HepG2 (cell line): Measurements from ENCODE around the gene CCDC3. TPM values are rescaled to one million over a fixed set of nuclear protein-coding genes. Genes with fewer than 3 reads are reported as not detected.

Experiments used
- ATAC-seq: fragments of 200-7000 bp; cut with Tn5 transposase; 3 replicates; pipeline ENCODE4 v1.9.1; 2020; ENCODE audit warnings: mild to moderate bottlenecking, moderate library complexity
- BruUV-seq: library from RNA; stranded (reverse); fragments of 400-500 nt; replicated peaks from 2 replicates; lab custom pipeline; 2021; lab: Mats Ljungman, UMichigan
- CTCF ChIA-PET: fragments of 300-600 bp; formaldehyde crosslinking; extraction: SDS; loops from one replicate; lab custom pipeline; 2021; ENCODE audit warnings: low total read pairs, inconsistent platforms, low intra/inter-chr PET ratio; lab: Yijun Ruan, JAX
- POLR2A ChIA-PET: fragments of 350-600 bp; sonication (Branson Sonifier 250); formaldehyde crosslinking; loops from one replicate; lab custom pipeline; 2020; ENCODE audit warnings: antibody characterized with exemption, inconsistent platforms; lab: Yijun Ruan, JAX
- DNase-seq: peaks from one replicate; pipeline ENCODE4 v3.0.0-alpha.2; 2015; ENCODE audit warnings: low spot score
- FAIRE-seq: peaks from 3 replicates; lab custom pipeline; 2011; peaks lifted over from hg19 to GRCh38; lab: Jason Lieb, UNC
- H2AFZ ChIP-seq: one replicate; pipeline ENCODE4 v1.6.1; 2011; ENCODE audit warnings: low read length, inconsistent platforms
- H3K27ac ChIP-seq: fragments of 300-600 bp; 3 replicates; pipeline ENCODE4 v1.8.0; 2011; ENCODE audit warnings: mixed run types, mild to moderate bottlenecking, mixed read lengths, low read length, inconsistent platforms; ENCODE audit not compliant: insufficient read depth; ENCODE audit errors: extremely low read length
- H3K27me3 ChIP-seq, 2 experiments: fragments of 200-600 bp in 1 of 2; 2 replicates in 1 of 2; 3 replicates in 1 of 2; pipeline versions ENCODE4 v1.6.0 to v1.8.0; 2011; ENCODE audit warnings: low read length in 2 of 2, mild to moderate bottlenecking in 2 of 2, moderate library complexity in 2 of 2, inconsistent platforms in 1 of 2; ENCODE audit not compliant: insufficient read depth in 2 of 2, control insufficient read depth in 1 of 2
- H3K36me3 ChIP-seq, 2 experiments: fragments of 200-600 bp in 1 of 2; replicated peaks in 1 of 2; 2 replicates in 1 of 2; 3 replicates in 1 of 2; pipeline versions ENCODE4 v1.5.1 to v1.8.0; 2011; ENCODE audit warnings: low read length in 2 of 2, inconsistent platforms in 1 of 2; ENCODE audit not compliant: insufficient read depth in 2 of 2, control insufficient read depth in 1 of 2
- H3K4me1 ChIP-seq: 2 replicates; pipeline ENCODE4 v1.5.1; 2012; ENCODE audit warnings: low read length, inconsistent platforms; ENCODE audit not compliant: insufficient read depth
- H3K4me2 ChIP-seq: 2 replicates; pipeline ENCODE4 v1.6.0; 2011; ENCODE audit warnings: low read depth, low read length, inconsistent platforms
- H3K4me3 ChIP-seq, 3 experiments: fragments of 200-600 bp in 1 of 3; sonication (generic), shearing (Covaris generic) in 1 of 3; replicated peaks in 1 of 3; 2 replicates each; pipeline ENCODE4 v1.5.1; 2011 to 2016; ENCODE audit warnings: low read length in 3 of 3, inconsistent platforms in 2 of 3, low read depth in 2 of 3, mild to moderate bottlenecking in 2 of 3, control low read depth in 1 of 3, mixed read lengths in 1 of 3; ENCODE audit not compliant: insufficient read depth in 1 of 3
- H3K79me2 ChIP-seq: one replicate; pipeline ENCODE4 v1.6.1; 2011; ENCODE audit warnings: low read length, inconsistent platforms; ENCODE audit not compliant: insufficient read depth
- H3K9ac ChIP-seq: 2 replicates; pipeline ENCODE4 v1.6.0; 2011; ENCODE audit warnings: mild to moderate bottlenecking, low read depth, low read length, inconsistent platforms; ENCODE audit not compliant: insufficient read depth
- H3K9me3 ChIP-seq: 2 replicates; pipeline ENCODE4 v1.5.1; 2012; ENCODE audit warnings: mild to moderate bottlenecking, low read length
- H4K20me1 ChIP-seq: 2 replicates; pipeline ENCODE4 v1.6.0; 2011; ENCODE audit warnings: inconsistent platforms, mild to moderate bottlenecking, low read length, moderate library complexity; ENCODE audit not compliant: insufficient read depth
- KAT8 ChIP-seq: IDR thresholded peaks from 2 replicates; pipeline ENCODE4 v1.6.1; 2016; ENCODE audit warnings: missing genetic modification reagents, missing compliant biosample characterization
- KMT2A ChIP-seq: sonication (generic); formaldehyde crosslinking; IDR thresholded peaks from 2 replicates; pipeline ENCODE4 v1.4.0; 2020; ENCODE audit warnings: missing genetic modification reagents
- MYNN ChIP-seq: sonication (generic); formaldehyde crosslinking; IDR thresholded peaks from 2 replicates; pipeline ENCODE4 v1.4.0; 2020; ENCODE audit warnings: mild to moderate bottlenecking, low read depth, missing genetic modification reagents
- NFATC3 ChIP-seq: sonication (generic); formaldehyde crosslinking; IDR thresholded peaks from 2 replicates; pipeline ENCODE4 v1.5.1; 2020; ENCODE audit warnings: mild to moderate bottlenecking, missing genetic modification reagents
- ZEB1 ChIP-seq: IDR thresholded peaks from 2 replicates; pipeline ENCODE4 v1.6.1; 2012; ENCODE audit warnings: mild to moderate bottlenecking, low read depth, inconsistent platforms; ENCODE audit not compliant: insufficient replicate concordance
- ZNF232 ChIP-seq: sonication (generic); formaldehyde crosslinking; IDR thresholded peaks from 2 replicates; pipeline ENCODE4 v1.4.0; 2020; ENCODE audit warnings: missing genetic modification reagents, borderline replicate concordance
- WGBS: methylation state at CpG from one replicate; pipeline ENCODE4 v1.1.6; 2017; ENCODE audit warnings: low lambda C conversion rate; 5-methylcytosine and 5-hydroxymethylcytosine counted together
- in situ Hi-C: cut with HindIII; loops from 2 replicates; pipeline ENCODE4 v1.10.0; 2017; ENCODE audit warnings: low pct_unique_long_range_greater_than_20kb; ENCODE audit not compliant: extremely low pct_ligation_motif_present
- intact Hi-C: fragments of 100-400 bp; cut with micrococcal nuclease; formaldehyde crosslinking; loops from one replicate; pipeline ENCODE4 v1.10.0; 2022; ENCODE audit not compliant: unreplicated experiment
- polyA plus RNA-seq, 8 experiments: library from polyadenylated mRNA; depleted of rRNA in 3 of 8; stranded (reverse) in 7 of 8; unstranded in 1 of 8; fragments of >200 nt; fragmentation: Illumina TruSeq in 4 of 8; extraction: Trizol in 4 of 8; gene quantifications; 2 replicates each; pipeline versions ENCODE4 v1.2.1 to v1.2.3, GENCODE V29; 2011 to 2016; ENCODE audit warnings: low read depth in 4 of 8, missing spikeins in 1 of 8, mixed read lengths in 1 of 8; ENCODE audit not compliant: insufficient read depth in 1 of 8
- total RNA-seq, 5 experiments: library from RNA; depleted of rRNA; stranded (reverse); fragments of >200 nt; fragmentation: Illumina TruSeq; extraction: Trizol; gene quantifications; 2 replicates each; pipeline ENCODE4 v1.2.3, GENCODE V29; 2016; ENCODE audit warnings: low read depth in 1 of 5
- TF ChIP-seq, protein P1 (sequence below): sonication (generic); formaldehyde crosslinking; IDR thresholded peaks from one replicate; pipeline ENCODE4 v1.5.1; 2020; ENCODE audit warnings: mild to moderate bottlenecking, missing genetic modification reagents; ENCODE audit errors: not compliant biosample characterization
- TF ChIP-seq, protein P2 (sequence below): sonication (generic); formaldehyde crosslinking; IDR thresholded peaks from 2 replicates; pipeline ENCODE4 v1.4.0; 2020; ENCODE audit warnings: mild to moderate bottlenecking, missing genetic modification reagents

Gene CCDC3
- total and polyA plus RNA-seq, 2 of the 13 experiments (the other 11 are each of a cell fraction or from before 2014, with no cell fraction given): not detected

DNA sequence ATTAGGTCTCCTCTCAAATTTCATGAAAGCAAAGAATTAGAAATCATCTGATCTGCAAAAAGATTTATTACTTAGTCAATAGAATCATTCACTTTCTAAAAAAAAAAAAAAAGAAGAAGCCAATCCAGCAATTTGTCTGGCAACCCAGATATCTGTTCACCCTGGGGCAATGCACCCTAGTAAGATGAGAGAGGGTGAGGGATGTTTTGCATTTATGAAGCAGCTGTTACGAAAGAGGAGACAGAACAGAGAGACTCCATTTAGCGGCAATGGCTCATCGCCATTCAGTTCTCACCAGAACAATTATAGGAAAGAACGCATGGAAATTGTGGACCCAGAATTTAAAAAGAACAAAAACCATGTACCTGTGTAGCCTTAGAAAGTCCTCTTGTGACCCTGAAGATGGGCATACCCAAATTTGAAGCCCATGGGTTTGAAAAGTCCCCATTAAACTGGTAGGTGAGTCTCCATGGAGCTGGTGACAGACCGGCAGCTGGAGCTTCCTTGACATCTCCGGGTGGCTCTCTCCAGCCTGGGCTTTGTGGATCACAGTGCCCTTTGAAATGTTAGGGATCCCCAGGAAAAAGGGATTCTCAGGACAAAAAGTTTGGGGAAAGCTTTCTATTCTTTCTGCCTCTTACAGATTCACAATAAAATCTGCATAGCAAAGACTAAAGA, 45.5 kb upstream of the CCDC3 start:
- H3K9ac ChIP-seq: no peak overlapping the region
- BruUV-seq: no TSS peak
- peaks cover 0 to 5% of the 10 kb centered on the region in 2 experiments; a peak in 2 of 5 replicates for H3K27me3 ChIP-seq
- no peak overlapping the region for H3K4me2 ChIP-seq
- in situ Hi-C loops (no loop called here), intact Hi-C loops (no loop called here)
- H3K9me3 ChIP-seq: no peaks in the 10 kb centered on the region
- H3K79me2 ChIP-seq: no peaks in the 10 kb centered on the region
- no peaks in the 10 kb centered on the region for H4K20me1 ChIP-seq
- FAIRE-seq (no peak), ATAC-seq (no peak), DNase-seq (no peak)
- 68% methylated on average over 6 of the region's 6 CpGs for WGBS
- CTCF ChIA-PET: no interaction called here
- no peaks in the 10 kb centered on the region for H3K4me1 ChIP-seq
- no peak overlapping the region for H3K4me3 ChIP-seq
- no peak overlapping the region for H3K27ac ChIP-seq
- POLR2A ChIA-PET: no interaction called here
- no peak overlapping the region for H2AFZ ChIP-seq
- H3K36me3 ChIP-seq: no peaks in the 10 kb centered on the region
- TF ChIP-seq ZEB1 (no peak), KAT8 (CRISPR knock-in tag) (no peak), ZNF232 (CRISPR knock-in tag) (no peak), NFATC3 (CRISPR knock-in tag) (no peak), MYNN (CRISPR knock-in tag) (no peak), KMT2A (CRISPR knock-in tag) (no peak)
- TF ChIP-seq, protein P1, sequence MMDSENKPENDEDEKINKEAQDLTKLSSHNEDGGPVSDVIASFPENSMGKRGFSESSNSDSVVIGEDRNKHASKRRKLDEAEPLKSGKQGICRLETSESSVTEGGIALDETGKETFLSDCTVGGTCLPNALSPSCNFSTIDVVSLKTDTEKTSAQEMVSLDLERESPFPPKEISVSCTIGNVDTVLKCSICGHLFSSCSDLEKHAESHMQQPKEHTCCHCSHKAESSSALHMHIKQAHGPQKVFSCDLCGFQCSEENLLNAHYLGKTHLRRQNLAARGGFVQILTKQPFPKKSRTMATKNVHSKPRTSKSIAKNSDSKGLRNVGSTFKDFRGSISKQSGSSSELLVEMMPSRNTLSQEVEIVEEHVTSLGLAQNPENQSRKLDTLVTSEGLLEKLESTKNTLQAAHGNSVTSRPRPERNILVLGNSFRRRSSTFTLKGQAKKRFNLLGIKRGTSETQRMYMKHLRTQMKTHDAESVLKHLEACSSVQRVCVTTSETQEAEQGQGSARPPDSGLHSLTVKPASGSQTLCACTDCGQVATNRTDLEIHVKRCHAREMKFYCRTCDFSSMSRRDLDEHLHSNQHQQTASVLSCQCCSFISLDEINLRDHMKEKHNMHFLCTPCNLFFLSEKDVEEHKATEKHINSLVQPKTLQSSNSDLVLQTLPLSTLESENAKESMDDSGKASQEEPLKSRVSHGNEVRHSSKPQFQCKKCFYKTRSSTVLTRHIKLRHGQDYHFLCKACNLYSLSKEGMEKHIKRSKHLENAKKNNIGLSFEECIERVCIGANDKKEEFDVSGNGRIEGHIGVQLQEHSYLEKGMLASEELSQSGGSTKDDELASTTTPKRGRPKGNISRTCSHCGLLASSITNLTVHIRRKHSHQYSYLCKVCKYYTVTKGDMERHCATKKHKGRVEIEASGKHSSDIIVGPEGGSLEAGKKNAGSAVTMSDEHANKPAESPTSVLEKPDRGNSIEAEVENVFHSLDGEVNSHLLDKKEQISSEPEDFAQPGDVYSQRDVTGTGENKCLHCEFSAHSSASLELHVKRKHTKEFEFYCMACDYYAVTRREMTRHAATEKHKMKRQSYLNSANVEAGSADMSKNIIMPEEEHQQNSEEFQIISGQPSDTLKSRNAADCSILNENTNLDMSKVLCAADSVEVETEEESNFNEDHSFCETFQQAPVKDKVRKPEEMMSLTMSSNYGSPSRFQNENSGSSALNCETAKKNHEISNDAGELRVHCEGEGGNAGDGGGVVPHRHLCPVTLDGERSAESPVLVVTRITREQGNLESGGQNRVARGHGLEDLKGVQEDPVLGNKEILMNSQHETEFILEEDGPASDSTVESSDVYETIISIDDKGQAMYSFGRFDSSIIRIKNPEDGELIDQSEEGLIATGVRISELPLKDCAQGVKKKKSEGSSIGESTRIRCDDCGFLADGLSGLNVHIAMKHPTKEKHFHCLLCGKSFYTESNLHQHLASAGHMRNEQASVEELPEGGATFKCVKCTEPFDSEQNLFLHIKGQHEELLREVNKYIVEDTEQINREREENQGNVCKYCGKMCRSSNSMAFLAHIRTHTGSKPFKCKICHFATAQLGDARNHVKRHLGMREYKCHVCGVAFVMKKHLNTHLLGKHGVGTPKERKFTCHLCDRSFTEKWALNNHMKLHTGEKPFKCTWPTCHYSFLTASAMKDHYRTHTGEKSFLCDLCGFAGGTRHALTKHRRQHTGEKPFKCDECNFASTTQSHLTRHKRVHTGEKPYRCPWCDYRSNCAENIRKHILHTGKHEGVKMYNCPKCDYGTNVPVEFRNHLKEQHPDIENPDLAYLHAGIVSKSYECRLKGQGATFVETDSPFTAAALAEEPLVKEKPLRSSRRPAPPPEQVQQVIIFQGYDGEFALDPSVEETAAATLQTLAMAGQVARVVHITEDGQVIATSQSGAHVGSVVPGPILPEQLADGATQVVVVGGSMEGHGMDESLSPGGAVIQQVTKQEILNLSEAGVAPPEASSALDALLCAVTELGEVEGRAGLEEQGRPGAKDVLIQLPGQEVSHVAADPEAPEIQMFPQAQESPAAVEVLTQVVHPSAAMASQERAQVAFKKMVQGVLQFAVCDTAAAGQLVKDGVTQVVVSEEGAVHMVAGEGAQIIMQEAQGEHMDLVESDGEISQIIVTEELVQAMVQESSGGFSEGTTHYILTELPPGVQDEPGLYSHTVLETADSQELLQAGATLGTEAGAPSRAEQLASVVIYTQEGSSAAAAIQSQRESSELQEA (CRISPR knock-in tag): no peak
- TF ChIP-seq, protein P2, sequence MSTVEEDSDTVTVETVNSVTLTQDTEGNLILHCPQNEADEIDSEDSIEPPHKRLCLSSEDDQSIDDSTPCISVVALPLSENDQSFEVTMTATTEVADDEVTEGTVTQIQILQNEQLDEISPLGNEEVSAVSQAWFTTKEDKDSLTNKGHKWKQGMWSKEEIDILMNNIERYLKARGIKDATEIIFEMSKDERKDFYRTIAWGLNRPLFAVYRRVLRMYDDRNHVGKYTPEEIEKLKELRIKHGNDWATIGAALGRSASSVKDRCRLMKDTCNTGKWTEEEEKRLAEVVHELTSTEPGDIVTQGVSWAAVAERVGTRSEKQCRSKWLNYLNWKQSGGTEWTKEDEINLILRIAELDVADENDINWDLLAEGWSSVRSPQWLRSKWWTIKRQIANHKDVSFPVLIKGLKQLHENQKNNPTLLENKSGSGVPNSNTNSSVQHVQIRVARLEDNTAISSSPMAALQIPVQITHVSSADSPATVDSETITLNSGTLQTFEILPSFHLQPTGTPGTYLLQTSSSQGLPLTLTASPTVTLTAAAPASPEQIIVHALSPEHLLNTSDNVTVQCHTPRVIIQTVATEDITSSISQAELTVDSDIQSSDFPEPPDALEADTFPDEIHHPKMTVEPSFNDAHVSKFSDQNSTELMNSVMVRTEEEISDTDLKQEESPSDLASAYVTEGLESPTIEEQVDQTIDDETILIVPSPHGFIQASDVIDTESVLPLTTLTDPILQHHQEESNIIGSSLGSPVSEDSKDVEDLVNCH (CRISPR knock-in tag): no peak
